Cardiac fibroblast (primary cell): ENCODE data around the gene ACOT7.
"Not testable (repeated sequence)": the region's sequence is repeated elsewhere in the genome, so short reads cannot be mapped to it uniquely, and the experiment has no call there.

Source experiments
- DNase-seq, 2 donors: peaks; one replicate each; pipeline versions ENCODE4 v3.0.0 to v3.0.0-alpha.2; 2010; ENCODE audit warnings: low read depth in 2 of 2
- H3K4me3 ChIP-seq, 2 donors: replicated peaks in 1 of 2; 1 replicate in 1 of 2; 2 replicates in 1 of 2; pipeline ENCODE4 v1.5.1; 2011; ENCODE audit warnings: low read depth in 2 of 2, low read length in 2 of 2, mild to moderate bottlenecking in 2 of 2, moderate library complexity in 1 of 2
- TF ChIP-seq, protein P1 (sequence below): IDR thresholded peaks from one replicate; pipeline ENCODE4 v1.5.1; 2011; ENCODE audit warnings: low read depth, mild to moderate bottlenecking, low read length, inconsistent platforms

ACOT7 gene

GRCh38 chr1:6363085-6363884 is 30.3 kb downstream of the ACOT7 start:
- TF ChIP-seq, protein P1, sequence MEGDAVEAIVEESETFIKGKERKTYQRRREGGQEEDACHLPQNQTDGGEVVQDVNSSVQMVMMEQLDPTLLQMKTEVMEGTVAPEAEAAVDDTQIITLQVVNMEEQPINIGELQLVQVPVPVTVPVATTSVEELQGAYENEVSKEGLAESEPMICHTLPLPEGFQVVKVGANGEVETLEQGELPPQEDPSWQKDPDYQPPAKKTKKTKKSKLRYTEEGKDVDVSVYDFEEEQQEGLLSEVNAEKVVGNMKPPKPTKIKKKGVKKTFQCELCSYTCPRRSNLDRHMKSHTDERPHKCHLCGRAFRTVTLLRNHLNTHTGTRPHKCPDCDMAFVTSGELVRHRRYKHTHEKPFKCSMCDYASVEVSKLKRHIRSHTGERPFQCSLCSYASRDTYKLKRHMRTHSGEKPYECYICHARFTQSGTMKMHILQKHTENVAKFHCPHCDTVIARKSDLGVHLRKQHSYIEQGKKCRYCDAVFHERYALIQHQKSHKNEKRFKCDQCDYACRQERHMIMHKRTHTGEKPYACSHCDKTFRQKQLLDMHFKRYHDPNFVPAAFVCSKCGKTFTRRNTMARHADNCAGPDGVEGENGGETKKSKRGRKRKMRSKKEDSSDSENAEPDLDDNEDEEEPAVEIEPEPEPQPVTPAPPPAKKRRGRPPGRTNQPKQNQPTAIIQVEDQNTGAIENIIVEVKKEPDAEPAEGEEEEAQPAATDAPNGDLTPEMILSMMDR: peak; percentile 52
- not testable (repeated sequence) for H3K4me3 ChIP-seq
- peak; percentile 75 to 76 for DNase-seq

- DNase-seq: no peak
- TF ChIP-seq, protein P1: no peak
- no peak overlapping the region for H3K4me3 ChIP-seq
Observed at GRCh38 chr1:6361124-6361775, 32.3 kb downstream of the ACOT7 start.

GRCh38 chr1:6360517-6361070 is 33.0 kb downstream of the ACOT7 start:
- H3K4me3 ChIP-seq: no peak overlapping the region
- TF ChIP-seq, protein P1: no peak
- no peak for DNase-seq

DNA sequence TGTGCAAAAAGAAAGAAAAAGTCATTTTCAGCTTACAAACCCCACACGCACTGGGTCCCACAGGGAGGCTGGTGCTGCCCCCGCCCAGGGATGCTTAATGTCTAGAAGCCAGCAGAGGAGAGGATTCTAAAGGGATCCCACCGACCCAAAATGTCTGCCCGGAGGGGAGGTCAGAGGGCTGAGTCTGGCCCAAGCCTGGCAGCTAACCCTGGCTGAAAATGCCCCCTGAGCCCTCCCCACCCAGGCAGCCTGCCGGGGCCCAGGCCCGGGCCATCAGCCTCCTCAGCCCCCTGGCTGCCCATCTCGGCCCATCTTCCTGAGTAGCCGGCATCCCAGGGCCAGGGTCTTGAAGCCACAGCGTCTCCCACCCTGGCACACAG is 33.5 kb downstream of the ACOT7 start:
- H3K4me3 ChIP-seq: no peak overlapping the region
- TF ChIP-seq, protein P1: no peak
- no peak for DNase-seq

- TF ChIP-seq, protein P1: no peak
- H3K4me3 ChIP-seq: no peak overlapping the region
- peak; percentile 54 to 86 for DNase-seq
Observed at GRCh38 chr1:6359216-6360116, 34.1 kb downstream of the ACOT7 start.

DNA sequence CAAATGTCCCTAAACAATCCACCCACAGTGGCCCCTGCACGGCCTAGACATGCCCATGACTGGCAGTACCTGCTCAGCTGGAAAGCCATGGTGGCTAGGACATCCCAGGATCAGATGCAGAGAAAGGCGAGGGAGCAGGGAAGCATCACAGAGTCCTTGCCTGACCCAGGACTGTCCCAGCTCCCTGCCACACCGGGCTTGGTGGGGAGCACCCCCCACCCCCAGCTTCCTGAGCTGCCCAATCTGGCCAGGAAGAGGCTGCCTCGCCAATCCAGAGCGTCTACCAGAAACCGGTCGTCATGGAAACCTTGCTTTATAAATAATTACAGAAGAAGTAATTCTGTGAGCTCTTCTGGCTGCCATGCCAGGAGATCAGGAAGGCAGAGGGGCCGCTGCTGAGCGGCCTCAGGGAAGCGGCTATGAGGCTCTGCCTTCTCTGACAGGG is 34.8 kb downstream of the ACOT7 start:
- no peak overlapping the region for H3K4me3 ChIP-seq
- TF ChIP-seq, protein P1: no peak
- peak; percentile 69 to 85 for DNase-seq
